AG04449 (cell line): ENCODE results near the gene DTNBP1.

Experiments
- CTCF ChIA-PET: fragments of 350-600 bp; formaldehyde crosslinking; extraction: SDS; loops from one replicate; lab custom pipeline; 2021; ENCODE audit warnings: antibody characterized with exemption; lab: Yijun Ruan, JAX
- POLR2A ChIA-PET: fragments of 400-600, 350-600 bp; formaldehyde crosslinking; extraction: SDS; loops from one replicate; lab custom pipeline; 2020; ENCODE audit warnings: antibody characterized with exemption, inconsistent platforms; lab: Yijun Ruan, JAX
- DNase-seq: peaks from one replicate; pipeline ENCODE4 v3.0.0-alpha.2; 2010; ENCODE audit warnings: low read depth, low spot score
- H3K4me3 ChIP-seq: 2 replicates; pipeline ENCODE4 v1.5.1; 2011; ENCODE audit warnings: low read depth, mild to moderate bottlenecking, control low read depth, low read length
- TF ChIP-seq, protein P1 (sequence below): IDR thresholded peaks from one replicate; pipeline ENCODE4 v1.5.1; 2011; ENCODE audit warnings: mild to moderate bottlenecking, moderate library complexity, low read length, control low read depth, inconsistent platforms; ENCODE audit not compliant: insufficient read depth; ENCODE audit errors: missing control alignments

DTNBP1 gene

DNA sequence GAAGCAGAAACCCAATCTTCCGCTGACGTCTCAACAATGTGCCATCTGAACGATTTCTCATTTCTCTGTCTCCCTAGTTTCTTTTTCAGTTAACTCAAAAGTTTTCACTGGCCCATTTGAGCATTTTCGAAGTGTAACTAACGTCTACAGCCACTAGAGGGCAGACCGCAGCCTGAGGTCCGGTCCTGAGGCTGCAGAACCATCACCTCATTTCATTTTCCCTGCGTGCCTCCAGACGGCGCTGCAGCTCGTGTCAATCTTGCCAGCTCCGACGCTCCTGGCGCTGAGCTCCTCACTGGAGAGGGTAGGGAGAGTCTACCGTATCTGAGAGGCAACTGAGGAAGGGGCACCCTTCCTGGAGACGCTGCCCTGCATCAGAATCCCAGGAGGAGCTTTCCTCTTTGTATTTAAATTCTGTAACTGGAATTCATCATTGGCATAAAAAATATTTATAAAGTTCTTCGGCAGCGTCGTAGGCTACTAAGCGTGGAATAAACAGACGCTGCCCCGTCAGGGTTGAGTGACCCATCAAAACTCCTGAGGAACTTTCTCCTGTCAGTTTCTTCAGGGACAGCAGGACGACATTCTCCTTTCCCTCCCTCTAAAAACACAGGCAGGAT, 28.5 kb upstream of the DTNBP1 start:
- TF ChIP-seq, protein P1, sequence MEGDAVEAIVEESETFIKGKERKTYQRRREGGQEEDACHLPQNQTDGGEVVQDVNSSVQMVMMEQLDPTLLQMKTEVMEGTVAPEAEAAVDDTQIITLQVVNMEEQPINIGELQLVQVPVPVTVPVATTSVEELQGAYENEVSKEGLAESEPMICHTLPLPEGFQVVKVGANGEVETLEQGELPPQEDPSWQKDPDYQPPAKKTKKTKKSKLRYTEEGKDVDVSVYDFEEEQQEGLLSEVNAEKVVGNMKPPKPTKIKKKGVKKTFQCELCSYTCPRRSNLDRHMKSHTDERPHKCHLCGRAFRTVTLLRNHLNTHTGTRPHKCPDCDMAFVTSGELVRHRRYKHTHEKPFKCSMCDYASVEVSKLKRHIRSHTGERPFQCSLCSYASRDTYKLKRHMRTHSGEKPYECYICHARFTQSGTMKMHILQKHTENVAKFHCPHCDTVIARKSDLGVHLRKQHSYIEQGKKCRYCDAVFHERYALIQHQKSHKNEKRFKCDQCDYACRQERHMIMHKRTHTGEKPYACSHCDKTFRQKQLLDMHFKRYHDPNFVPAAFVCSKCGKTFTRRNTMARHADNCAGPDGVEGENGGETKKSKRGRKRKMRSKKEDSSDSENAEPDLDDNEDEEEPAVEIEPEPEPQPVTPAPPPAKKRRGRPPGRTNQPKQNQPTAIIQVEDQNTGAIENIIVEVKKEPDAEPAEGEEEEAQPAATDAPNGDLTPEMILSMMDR: peak; percentile 99
- ChIA-PET POLR2A (no interaction called here), CTCF (interaction anchor here (0.6 to 7.6 kb wide), 35 partner anchors 9 to 586 kb away, joined by 3 to 145 read pairs (median 3); partner anchors contain the start of gene MYLIP)
- H3K4me3 ChIP-seq: no peak overlapping the region
- DNase-seq: peak; percentile 46

DNA sequence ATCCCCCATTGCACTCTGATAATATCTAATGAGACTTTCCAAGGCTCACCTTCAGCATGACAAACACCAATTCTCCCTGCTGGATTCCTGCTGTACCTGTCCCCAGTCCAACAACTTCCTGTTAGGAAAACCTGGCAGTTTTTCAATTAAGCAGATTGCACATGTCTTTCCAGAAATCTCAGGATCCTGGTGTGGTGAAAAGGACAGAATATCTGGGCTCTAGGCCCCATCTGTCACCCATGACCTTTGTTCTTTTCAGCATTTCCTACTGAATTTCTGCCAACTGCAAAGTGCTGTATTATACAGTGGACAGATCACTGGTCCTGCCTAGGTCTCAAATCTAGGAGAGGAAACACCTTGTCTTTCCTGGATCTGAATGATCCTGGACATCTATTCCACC, 27.7 kb upstream of the DTNBP1 start:
- DNase-seq: no peak
- CTCF ChIA-PET: interaction anchor here (1.8 kb wide), 1 partner anchor 476 kb away, joined by 14 read pairs; no protein-coding TSS in a partner anchor
- H3K4me3 ChIP-seq: no peak overlapping the region
- TF ChIP-seq, protein P1: no peak
- POLR2A ChIA-PET: no interaction called here

DNA sequence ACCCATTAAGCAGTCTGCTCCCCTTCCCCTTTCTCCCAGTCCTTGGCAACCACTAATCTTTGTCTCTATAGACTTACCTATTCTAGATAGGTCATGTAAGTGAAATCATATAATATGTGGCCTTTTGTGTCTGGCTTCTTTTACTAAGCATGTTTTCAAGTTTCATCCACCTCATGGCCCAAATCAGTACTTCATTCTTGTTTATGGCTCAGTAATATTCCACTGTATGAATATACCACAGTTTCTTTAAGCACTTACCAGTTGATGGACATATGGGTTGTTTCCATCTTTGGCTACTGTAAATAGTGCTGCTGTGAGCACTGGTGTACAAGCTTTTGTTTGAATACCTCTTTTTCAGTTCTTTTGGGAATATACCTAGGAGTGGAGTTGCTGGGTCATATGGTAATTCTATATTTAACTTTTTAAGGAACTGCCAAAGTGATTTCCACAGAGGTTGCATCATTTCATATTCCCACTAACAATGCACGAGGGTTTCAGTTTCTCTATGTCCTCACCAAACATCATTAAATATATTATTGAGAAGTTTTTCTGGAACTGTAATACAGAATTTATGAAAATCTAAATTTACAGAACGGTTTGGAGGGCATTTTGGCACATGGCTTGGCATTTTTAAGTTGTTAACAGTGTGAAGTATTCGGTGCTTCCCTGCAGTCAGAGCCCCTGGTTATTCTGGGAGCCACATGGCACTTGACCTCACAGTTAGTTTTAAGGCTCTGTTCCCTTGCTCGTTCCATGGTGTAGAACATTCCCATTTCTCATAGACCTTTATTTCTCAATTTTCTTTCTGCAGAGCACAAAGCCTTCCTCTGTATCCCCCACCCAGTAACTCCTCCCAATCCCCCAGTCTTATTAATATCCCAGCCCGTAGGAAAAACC, 27.0 kb upstream of the DTNBP1 start:
- CTCF ChIA-PET: interaction anchor here (1.2 to 1.9 kb wide), 4 partner anchors 491 to 522 kb away, joined by 3 to 20 read pairs (median 7); no protein-coding TSS in a partner anchor
- POLR2A ChIA-PET: no interaction called here
- no peak for DNase-seq
- no peak overlapping the region for H3K4me3 ChIP-seq
- TF ChIP-seq, protein P1: no peak

DNA sequence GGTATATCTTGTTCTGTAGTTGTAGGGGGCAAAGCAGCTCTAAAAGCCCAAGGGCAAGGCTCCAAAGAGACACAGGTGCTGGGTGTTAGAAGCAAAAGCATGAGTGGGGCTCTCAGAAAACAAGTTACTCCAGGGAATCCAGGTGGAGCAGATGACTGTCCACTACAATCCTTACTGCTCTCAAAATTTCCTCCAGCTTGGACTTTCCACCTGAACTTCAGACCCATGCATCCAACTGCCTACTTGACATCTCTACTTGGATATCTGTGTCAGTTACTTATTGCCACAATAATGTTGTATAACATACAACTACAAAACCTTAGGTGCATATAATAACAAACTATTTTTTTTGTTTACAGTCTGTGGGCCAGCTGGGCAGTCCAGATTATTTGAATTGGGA, 22.8 kb upstream of the DTNBP1 start:
- DNase-seq: no peak
- ChIA-PET CTCF (interaction anchor here (0.7 to 4.1 kb wide), 6 partner anchors 13 to 522 kb away, joined by 3 to 19 read pairs (median 4); no protein-coding TSS in a partner anchor), POLR2A (no interaction called here)
- no peak overlapping the region for H3K4me3 ChIP-seq
- TF ChIP-seq, protein P1: no peak

DNA sequence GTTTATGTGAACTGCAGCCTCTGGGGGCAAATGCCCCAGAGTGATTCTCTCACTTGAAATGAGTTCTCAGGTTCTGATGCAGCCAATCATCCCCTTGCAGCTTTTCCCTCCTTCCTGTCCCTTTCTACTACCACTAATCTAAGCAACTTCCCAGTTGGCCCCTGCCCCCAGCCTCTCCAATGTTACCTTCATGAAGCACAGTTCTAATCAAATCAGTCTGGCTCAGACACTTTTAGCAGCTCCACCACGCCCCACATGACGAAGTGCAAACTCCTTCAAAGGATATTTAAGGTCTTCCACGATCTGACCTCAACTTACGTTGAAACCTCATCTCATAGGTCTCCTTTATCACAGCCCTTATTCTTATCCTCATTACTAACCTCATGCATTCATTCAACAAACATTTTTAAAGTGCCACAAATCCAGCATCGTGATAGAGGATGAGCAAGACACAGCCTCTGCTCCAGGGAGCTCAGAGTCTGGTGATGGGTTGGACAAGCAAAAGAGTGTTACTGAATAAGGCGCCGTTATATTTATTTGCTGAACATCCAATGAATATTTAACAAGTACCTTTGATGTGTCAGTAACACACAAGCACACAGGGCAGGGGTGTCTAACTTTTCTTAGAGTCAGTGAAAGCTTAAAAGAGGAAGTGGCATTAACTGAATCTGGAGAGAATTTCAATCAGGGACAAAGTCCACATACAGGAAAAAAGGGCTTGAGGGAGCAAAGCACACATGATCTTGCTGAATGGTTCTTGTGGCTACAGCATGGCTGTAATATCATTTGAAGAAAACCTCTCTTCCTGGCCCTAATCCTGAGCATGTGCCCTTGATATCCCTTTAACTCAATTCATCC, 20.4 kb upstream of the DTNBP1 start:
- H3K4me3 ChIP-seq: no peak overlapping the region
- TF ChIP-seq, protein P1: no peak
- no peak for DNase-seq
- ChIA-PET POLR2A (no interaction called here), CTCF (interaction anchor here (0.9 to 4.4 kb wide), 4 partner anchors 9 to 523 kb away, joined by 3 to 17 read pairs (median 12); no protein-coding TSS in a partner anchor)
